Ishikawa (cell line): ENCODE results near the gene TMEM63A.

Source experiments
- EGR1 ChIP-seq: IDR thresholded peaks from 2 replicates; pipeline ENCODE4 v1.6.1; 2012
- TAF1 ChIP-seq: IDR thresholded peaks from 2 replicates; pipeline ENCODE4 v1.6.1; 2012; ENCODE audit warnings: low read depth, mild to moderate bottlenecking
- TF ChIP-seq, protein P1 (sequence below): IDR thresholded peaks from 2 replicates; pipeline ENCODE4 v1.6.1; 2012

DNA sequence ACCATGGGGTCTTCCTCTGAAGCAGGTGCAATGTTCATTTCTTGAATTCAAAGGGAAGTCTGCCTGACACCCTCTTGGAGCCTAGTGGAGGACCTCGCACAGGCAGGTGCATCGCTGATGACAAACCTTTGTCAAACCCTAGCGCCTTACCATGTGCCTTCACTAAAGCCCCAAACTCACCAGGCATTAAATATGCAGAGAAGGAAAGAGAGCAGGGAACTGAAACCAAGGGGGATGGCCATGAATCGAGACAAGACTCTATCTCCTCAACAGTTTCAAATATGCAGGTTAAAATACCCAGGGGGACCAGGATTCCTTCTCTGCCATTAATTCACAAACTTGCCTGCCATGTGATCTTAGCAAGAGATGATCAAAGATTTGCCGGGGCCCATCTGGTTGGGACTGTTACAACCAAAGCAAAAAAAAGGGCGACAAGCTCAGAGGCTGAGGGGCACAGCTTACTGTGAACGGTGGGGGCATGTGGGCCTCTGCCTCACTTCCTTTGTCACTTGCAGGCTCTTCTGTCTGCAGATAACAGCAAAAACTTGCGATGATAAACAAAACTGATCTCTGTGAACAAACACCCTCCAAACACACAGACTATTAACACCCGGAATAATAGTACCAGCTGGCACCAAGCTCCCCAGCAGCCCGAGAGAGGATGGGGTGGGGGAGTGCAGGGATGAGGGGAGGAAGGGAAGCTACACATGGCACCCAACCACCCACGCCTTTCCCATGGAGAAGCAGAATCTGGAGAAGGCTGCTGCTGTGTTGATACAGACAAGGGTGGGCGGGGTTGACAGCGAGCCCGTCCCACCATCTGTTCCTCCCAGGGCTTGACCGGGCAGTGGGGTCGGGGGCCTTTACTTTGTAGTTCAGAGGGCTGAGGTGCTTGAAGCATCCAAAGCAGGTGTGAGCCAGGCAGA lies 33.9 kb downstream of the TMEM63A start:
- TF ChIP-seq, protein P1, sequence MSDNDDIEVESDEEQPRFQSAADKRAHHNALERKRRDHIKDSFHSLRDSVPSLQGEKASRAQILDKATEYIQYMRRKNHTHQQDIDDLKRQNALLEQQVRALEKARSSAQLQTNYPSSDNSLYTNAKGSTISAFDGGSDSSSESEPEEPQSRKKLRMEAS, result no peak
- TF ChIP-seq TAF1, result no peak
- no peak for TF ChIP-seq EGR1
